Measurements from ENCODE around the gene ZNHIT2.

ZNHIT2 gene

DNA sequence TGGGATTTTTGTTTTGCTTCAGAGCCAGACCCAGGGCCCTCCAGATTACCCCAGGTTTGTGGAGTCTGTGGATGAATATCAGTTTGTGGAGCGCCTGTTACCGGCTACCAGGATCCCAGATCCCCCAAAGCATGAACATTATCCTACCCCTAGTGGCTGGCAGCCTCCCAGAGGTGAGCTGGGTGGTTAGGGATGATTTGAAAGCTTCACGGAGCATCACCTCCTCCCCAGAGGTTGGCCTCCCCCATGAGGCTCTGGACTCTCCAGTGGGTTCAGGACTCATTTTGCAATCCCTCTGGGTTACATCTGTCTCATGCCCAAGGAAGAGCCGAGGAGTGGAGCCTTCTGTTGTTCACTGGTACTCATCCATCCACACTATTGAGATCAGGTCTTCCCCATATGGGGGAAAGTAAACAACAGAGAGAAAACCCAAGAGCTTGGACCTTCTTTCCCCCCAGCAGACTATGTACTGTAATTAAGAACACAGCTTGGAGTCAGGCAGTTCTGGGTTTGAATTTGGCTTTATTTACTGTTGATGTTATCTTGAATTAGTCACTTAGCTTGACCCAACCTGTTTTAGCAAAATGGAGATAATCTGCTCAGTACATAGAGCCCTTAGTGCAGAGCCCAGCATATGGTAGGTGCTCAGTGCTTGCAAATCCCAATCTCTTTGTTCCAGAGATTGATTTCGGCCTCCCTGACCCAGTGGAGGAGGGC is 7.1 kb upstream of the ZNHIT2 start:
- TF ChIP-seq, protein P1, sequence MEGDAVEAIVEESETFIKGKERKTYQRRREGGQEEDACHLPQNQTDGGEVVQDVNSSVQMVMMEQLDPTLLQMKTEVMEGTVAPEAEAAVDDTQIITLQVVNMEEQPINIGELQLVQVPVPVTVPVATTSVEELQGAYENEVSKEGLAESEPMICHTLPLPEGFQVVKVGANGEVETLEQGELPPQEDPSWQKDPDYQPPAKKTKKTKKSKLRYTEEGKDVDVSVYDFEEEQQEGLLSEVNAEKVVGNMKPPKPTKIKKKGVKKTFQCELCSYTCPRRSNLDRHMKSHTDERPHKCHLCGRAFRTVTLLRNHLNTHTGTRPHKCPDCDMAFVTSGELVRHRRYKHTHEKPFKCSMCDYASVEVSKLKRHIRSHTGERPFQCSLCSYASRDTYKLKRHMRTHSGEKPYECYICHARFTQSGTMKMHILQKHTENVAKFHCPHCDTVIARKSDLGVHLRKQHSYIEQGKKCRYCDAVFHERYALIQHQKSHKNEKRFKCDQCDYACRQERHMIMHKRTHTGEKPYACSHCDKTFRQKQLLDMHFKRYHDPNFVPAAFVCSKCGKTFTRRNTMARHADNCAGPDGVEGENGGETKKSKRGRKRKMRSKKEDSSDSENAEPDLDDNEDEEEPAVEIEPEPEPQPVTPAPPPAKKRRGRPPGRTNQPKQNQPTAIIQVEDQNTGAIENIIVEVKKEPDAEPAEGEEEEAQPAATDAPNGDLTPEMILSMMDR (conservative IDR thresholded peaks at IDR 0.05) = no peak
- H3K27ac ChIP-seq = peak overlapping the region; percentile 100; the same call in 1 of the 2 replicates

DNA sequence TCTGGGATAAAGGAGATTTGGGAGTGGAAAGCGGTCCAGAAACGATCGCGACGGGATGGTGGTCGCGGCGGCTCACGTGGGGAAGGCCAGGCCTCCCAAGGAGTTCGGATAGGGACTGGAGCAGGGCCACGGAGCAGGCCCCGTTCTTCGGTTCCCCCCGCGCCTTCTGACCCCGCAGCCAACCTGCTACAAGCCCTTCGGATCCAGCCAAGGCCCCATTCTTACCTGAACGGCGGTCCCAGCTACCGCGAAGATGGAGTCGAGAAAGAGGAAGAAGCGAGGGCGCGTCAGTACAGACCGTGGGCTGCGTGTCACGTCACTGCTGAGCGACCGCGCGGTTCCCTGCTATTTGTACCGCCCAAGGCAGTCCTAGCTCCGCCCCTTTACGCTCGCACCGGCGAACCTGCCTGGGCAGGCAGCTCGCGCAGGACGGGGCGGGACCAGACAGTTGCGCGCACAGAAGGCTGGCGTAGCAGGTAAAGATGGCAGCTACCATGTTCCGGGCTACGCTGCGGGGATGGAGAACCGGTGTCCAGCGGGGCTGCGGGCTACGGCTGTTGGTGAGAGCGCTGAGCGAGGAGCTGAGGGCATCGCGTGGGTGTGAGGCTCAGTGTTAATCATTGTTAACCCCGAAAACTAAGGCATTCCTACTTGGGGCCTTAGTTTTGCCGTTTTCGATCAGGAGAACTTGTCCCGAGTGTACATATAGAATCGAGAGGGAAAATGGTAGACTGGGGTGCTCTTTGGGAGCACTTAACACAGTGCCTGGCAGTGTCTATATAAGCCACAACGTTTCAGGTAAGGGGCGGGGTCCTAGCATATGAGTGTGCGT is 4.6 kb upstream of the ZNHIT2 start, which contains the start of the genes FAU and MRPL49:
TSS of gene FAU (minus strand) at position 270 of the 832 bp plus-strand sequence. CDS start 321 bp downstream, outside the sequence.
TSS of gene MRPL49 (plus strand) at position 457 of the 832 bp plus-strand sequence. CDS start at position 483, 26 bp downstream.
- TF ChIP-seq, protein P1 (conservative IDR thresholded peaks at IDR 0.05) = no peak
- H3K27ac ChIP-seq = peak within 1 kb of the TSS; percentile 100

- peak overlapping the region; percentile 100 for H3K27ac ChIP-seq
- TF ChIP-seq, protein P1 (conservative IDR thresholded peaks at IDR 0.05) = peak; percentile 12; the same call in 1 of the 2 replicates
Observed at GRCh38 chr11:65121447-65121864, 4.0 kb upstream of the ZNHIT2 start.

DNA sequence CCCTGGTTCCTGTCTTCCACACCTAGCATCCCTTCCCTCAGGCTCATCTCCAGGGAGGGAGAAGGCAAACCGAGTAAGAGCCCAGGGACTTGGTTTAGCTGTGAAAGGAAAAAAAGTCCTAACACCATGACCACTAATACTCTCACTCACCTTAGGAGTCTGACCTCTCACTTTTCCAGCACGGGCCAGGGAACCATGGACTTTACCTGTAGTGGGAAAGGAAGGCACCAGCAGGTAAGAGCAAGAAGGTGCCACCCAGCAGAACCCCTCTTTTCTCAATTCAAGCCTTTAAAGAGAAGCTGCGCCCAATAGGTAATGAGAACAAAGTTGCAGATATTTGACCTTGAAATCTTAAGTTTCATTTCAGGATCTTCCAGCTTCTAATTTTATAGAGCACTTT is 3.3 kb upstream of the ZNHIT2 start:
- TF ChIP-seq, protein P1 (conservative IDR thresholded peaks at IDR 0.05) = no peak
- H3K27ac ChIP-seq = peak overlapping the region; percentile 100

- H3K27ac ChIP-seq = peak overlapping the region; percentile 100
- TF ChIP-seq, protein P1 (conservative IDR thresholded peaks at IDR 0.05) = no peak
Observed at GRCh38 chr11:65119670-65119995, 2.1 kb upstream of the ZNHIT2 start.

- peak overlapping the region; percentile 100 for H3K27ac ChIP-seq
Observed at GRCh38 chr11:65118891-65119669, 1.6 kb upstream of the ZNHIT2 start.

- peak overlapping the region; percentile 100 for H3K27ac ChIP-seq
- TF ChIP-seq, protein P1 (conservative IDR thresholded peaks at IDR 0.05) = no peak; the same call in 1 of the 2 replicates
Observed at GRCh38 chr11:65118097-65118837, 766 bp upstream of the ZNHIT2 start.
